Fibroblast of lung (primary cell): ENCODE data around the gene TMSB4X.

Experiments
- CTCF ChIP-seq, 2 donors: IDR thresholded peaks in 1 of 2; conservative IDR thresholded peaks in 1 of 2; 1 replicate in 1 of 2; 2 replicates in 1 of 2; pipeline ENCODE4 v1.5.1; 2011 to 2012; ENCODE audit warnings: low read length in 2 of 2, control low read depth in 1 of 2, inconsistent platforms in 1 of 2, low read depth in 1 of 2, mild to moderate bottlenecking in 1 of 2
- EZH2 ChIP-seq: IDR thresholded peaks from 2 replicates; pipeline ENCODE4 v1.5.1; 2012; ENCODE audit warnings: low read length, control low read depth, mild to moderate bottlenecking; ENCODE audit errors: missing control alignments

GRCh38 chrX:12972878-12973560, 1.9 kb upstream of the TMSB4X start:
- no peak for TF ChIP-seq CTCF (conservative IDR thresholded peaks at IDR 0.05 in 1 of 2, IDR thresholded peaks at IDR 0.05 in 1 of 2; ENCODE audit: low read depth in 1 of 2, low read length in 2 of 2)
- TF ChIP-seq EZH2: no peak
